A673 (cell line): ENCODE measurements around the gene MAGEA1. TPM values are rescaled to one million over a fixed set of nuclear protein-coding genes. Genes with fewer than 3 reads are reported as not detected.

ENCODE experiments used
- BruUV-seq: library from RNA; stranded (reverse); fragments of 400-500 nt; replicated peaks from 2 replicates; lab custom pipeline; 2021; lab: Mats Ljungman, UMichigan
- CTCF ChIA-PET: fragments of 300-600 bp; sonication (Branson Sonifier 250); formaldehyde crosslinking; loops from one replicate; lab custom pipeline; 2022; ENCODE audit warnings: antibody characterized with exemption; lab: Charles Lee
- POLR2A ChIA-PET: fragments of 300-600 bp; sonication (Branson Sonifier 250); formaldehyde crosslinking; loops from one replicate; lab custom pipeline; 2022; ENCODE audit warnings: antibody characterized with exemption; ENCODE audit not compliant: low non-redundant PET; lab: Charles Lee
- DNase-seq: peaks from one replicate; pipeline ENCODE4 v3.0.0-alpha.2; 2015; ENCODE audit warnings: low spot score
- H3K27ac ChIP-seq: fragments of 200-600 bp; sonication (generic); 2 replicates; pipeline ENCODE4 v1.5.1; 2016; ENCODE audit warnings: mixed run types, low read depth, mild to moderate bottlenecking, mixed read lengths, antibody characterized with exemption, low read length; ENCODE audit not compliant: poor library complexity, severe bottlenecking
- H3K27me3 ChIP-seq: fragments of 200-600 bp; sonication (generic); replicated peaks from 2 replicates; pipeline ENCODE4 v1.6.1; 2017; ENCODE audit warnings: mixed run types, low read depth, mild to moderate bottlenecking, mixed read lengths, antibody characterized with exemption, low read length; ENCODE audit not compliant: insufficient read depth, poor library complexity
- H3K36me3 ChIP-seq: fragments of 200-600 bp; sonication (generic); 2 replicates; pipeline ENCODE4 v1.6.1; 2016; ENCODE audit warnings: mixed run types, mild to moderate bottlenecking, mixed read lengths, antibody characterized with exemption, low read length; ENCODE audit not compliant: insufficient read depth, poor library complexity, severe bottlenecking
- H3K4me1 ChIP-seq: fragments of 200-600 bp; sonication (generic); 2 replicates; pipeline ENCODE4 v1.6.1; 2017; ENCODE audit warnings: mixed run types, mild to moderate bottlenecking, mixed read lengths, antibody characterized with exemption, low read length; ENCODE audit not compliant: insufficient read depth, poor library complexity, severe bottlenecking
- H3K4me3 ChIP-seq: fragments of 200-600 bp; sonication (generic); 2 replicates; pipeline ENCODE4 v1.5.1; 2016; ENCODE audit warnings: low read depth, mixed run types, mild to moderate bottlenecking, mixed read lengths, low read length; ENCODE audit not compliant: poor library complexity, severe bottlenecking
- H3K9me3 ChIP-seq: fragments of 200-600 bp; sonication (generic); 2 replicates; pipeline ENCODE4 v1.6.1; 2016; ENCODE audit warnings: mixed run types, low read depth, mild to moderate bottlenecking, mixed read lengths, antibody characterized with exemption, low read length; ENCODE audit not compliant: poor library complexity, severe bottlenecking
- CTCF ChIP-seq: fragments of 300-800, 200-600 bp; sonication (generic); conservative IDR thresholded peaks from 2 replicates; pipeline ENCODE4 v1.5.1; 2017; ENCODE audit warnings: low read depth, mild to moderate bottlenecking, antibody characterized with exemption, low read length, moderate library complexity, mixed read lengths
- EZH2 ChIP-seq: fragments of 200-600 bp; sonication (generic); IDR thresholded peaks from 2 replicates; pipeline ENCODE4 v1.6.1; 2017; ENCODE audit warnings: borderline replicate concordance, low read depth, mild to moderate bottlenecking, mixed read lengths, antibody characterized with exemption, low read length; ENCODE audit not compliant: poor library complexity, severe bottlenecking
- intact Hi-C: fragments of 100-400 bp; cut with micrococcal nuclease; formaldehyde crosslinking; loops from one replicate; pipeline ENCODE4 v1.10.0; 2022; ENCODE audit not compliant: unreplicated experiment
- total RNA-seq: library from RNA; stranded (reverse); gene quantifications from 2 replicates; pipeline ENCODE4 v1.2.3, GENCODE V29; 2021

MAGEA1 gene
- total RNA-seq, 1 experiment from 2014 or later = not detected

GRCh38 chrX:153225438-153226098 is 46.5 kb downstream of the MAGEA1 start:
- Histone ChIP-seq H3K4me3 (no peak overlapping the region), H3K27me3 (no peaks in the 10 kb centered on the region), H3K9me3 (no peaks in the 10 kb centered on the region), H3K27ac (no peak overlapping the region), H3K36me3 (no peaks in the 10 kb centered on the region), H3K4me1 (no peaks in the 10 kb centered on the region)
- CTCF ChIA-PET = no interaction called here
- DNase-seq = no peak
- POLR2A ChIA-PET = no interaction called here
- intact Hi-C loops = no loop called here
- no TSS peak for BruUV-seq
- TF ChIP-seq EZH2 = no peak
- no peak for TF ChIP-seq CTCF

GRCh38 chrX:153226344-153227185 is 47.5 kb downstream of the MAGEA1 start:
- POLR2A ChIA-PET = no interaction called here
- CTCF ChIA-PET = no interaction called here
- no peak overlapping the region for H3K4me3 ChIP-seq

More at GRCh38 chrX:153226344-153227185, 47.5 kb downstream of the MAGEA1 start:
- Histone ChIP-seq H3K27ac (no peak overlapping the region), H3K9me3 (no peaks in the 10 kb centered on the region), H3K27me3 (no peaks in the 10 kb centered on the region), H3K36me3 (no peaks in the 10 kb centered on the region), H3K4me1 (no peaks in the 10 kb centered on the region)
- no TSS peak for BruUV-seq
- DNase-seq = peak; percentile 54
- TF ChIP-seq CTCF = no peak
- TF ChIP-seq EZH2 = no peak
- intact Hi-C loops = no loop called here

Other genes with a start within 250 kb of the MAGEA1 start
- not detected in 2 replicates for gene PNMA5, start 185.2 kb upstream of the MAGEA1 start, total RNA-seq
- 0.90 and 1.7 TPM in 2 replicates for gene PNMA3, start 122.8 kb upstream of the MAGEA1 start, total RNA-seq
- gene PNMA6A, start 106.8 kb upstream of the MAGEA1 start, total RNA-seq = 6.3 and 7.0 TPM in 2 replicates
- not detected in 2 replicates for gene PNMA6F, start 142.5 kb downstream of the MAGEA1 start, total RNA-seq
- gene ZNF275, start 154.9 kb downstream of the MAGEA1 start, total RNA-seq = 14.7 and 16.9 TPM in 2 replicates
- gene PNMA6E, start 222.1 kb downstream of the MAGEA1 start, total RNA-seq = not detected in 2 replicates
- gene ZFP92, start 232.2 kb downstream of the MAGEA1 start, total RNA-seq = 0.41 and 0.55 TPM in 2 replicates